HG03280 (cell line): ENCODE results near the gene REPS2.

Source experiments
- ATAC-seq: cut with Tn5 transposase; IDR thresholded peaks from one replicate; pipeline ENCODE4 v1.9.1; 2021; ENCODE audit warnings: mild to moderate bottlenecking, moderate library complexity; ENCODE audit not compliant: unreplicated experiment

Gene REPS2

GRCh38 chrX:17187136-17187756, 240.8 kb downstream of the REPS2 start:
- ATAC-seq = no peak

GRCh38 chrX:17192106-17192505, 245.6 kb downstream of the REPS2 start:
- ATAC-seq = no peak
